Activated T-cell treated with anti-CD3 and anti-CD28 coated beads, Interleukin-2, amount 50 U/mL, for 24 hours (primary cell): ENCODE results near the gene OSER1.
"Not testable (repeated sequence)": the region's sequence is repeated elsewhere in the genome, so short reads cannot be mapped to it uniquely, and the experiment has no call there.

Experiments used
- DNase-seq: peaks from one replicate; pipeline ENCODE4 v3.0.0-alpha.2; 2020
- H3K27ac Mint-ChIP-seq: 2 replicates; pipeline ENCODE4 v1.8.0; 2020; ENCODE audit warnings: mild to moderate bottlenecking, mixed read lengths
- H3K27me3 Mint-ChIP-seq: 2 replicates; pipeline ENCODE4 v1.8.0; 2020; ENCODE audit warnings: mixed read lengths
- H3K36me3 Mint-ChIP-seq: 2 replicates; pipeline ENCODE4 v1.8.0; 2020; ENCODE audit warnings: low read depth, mixed read lengths
- H3K4me1 Mint-ChIP-seq: 2 replicates; pipeline ENCODE4 v1.8.0; 2020; ENCODE audit warnings: low read depth, mixed read lengths
- H3K4me3 Mint-ChIP-seq: 2 replicates; pipeline ENCODE4 v1.8.0; 2020; ENCODE audit warnings: mild to moderate bottlenecking, moderate library complexity, mixed read lengths
- H3K9me3 Mint-ChIP-seq: 2 replicates; pipeline ENCODE4 v1.8.0; 2020; ENCODE audit warnings: mixed read lengths

The OSER1 gene

GRCh38 chr20:44200371-44200770 lies 10.2 kb downstream of the OSER1 start:
- no peaks in the 10 kb centered on the region for H3K27me3 Mint-ChIP-seq
- no peak overlapping the region for H3K27ac Mint-ChIP-seq
- no peak overlapping the region for H3K4me3 Mint-ChIP-seq
- no peak for DNase-seq
- H3K9me3 Mint-ChIP-seq, result no peaks in the 10 kb centered on the region
- H3K4me1 Mint-ChIP-seq, result peaks cover 42% of the 10 kb centered on the region
- H3K36me3 Mint-ChIP-seq, result peaks cover 92% of the 10 kb centered on the region

GRCh38 chr20:44199877-44200276 lies 10.7 kb downstream of the OSER1 start:
- peaks cover 40% of the 10 kb centered on the region for H3K4me1 Mint-ChIP-seq
- no peak for DNase-seq
- no peaks in the 10 kb centered on the region for H3K27me3 Mint-ChIP-seq
- peaks cover 87% of the 10 kb centered on the region for H3K36me3 Mint-ChIP-seq
- no peaks in the 10 kb centered on the region for H3K9me3 Mint-ChIP-seq
- H3K4me3 Mint-ChIP-seq, result no peak overlapping the region
- peak overlapping the region; percentile 58 for H3K27ac Mint-ChIP-seq

- Mint-ChIP-seq H3K27ac (peak overlapping the region; percentile 88), H3K4me1 (peaks cover 32% of the 10 kb centered on the region), H3K4me3 (no peak overlapping the region), H3K36me3 (peaks cover 78% of the 10 kb centered on the region), H3K9me3 (no peaks in the 10 kb centered on the region), H3K27me3 (no peaks in the 10 kb centered on the region)
- no peak for DNase-seq
These were observed 11.7 kb downstream of the OSER1 start for GRCh38 chr20:44198872-44199271.

- no peak overlapping the region for H3K27ac Mint-ChIP-seq
- H3K4me1 Mint-ChIP-seq, result peaks cover 19% of the 10 kb centered on the region
- DNase-seq, result no peak
- H3K27me3 Mint-ChIP-seq, result no peaks in the 10 kb centered on the region
- H3K4me3 Mint-ChIP-seq, result no peak overlapping the region
- peaks cover 54% of the 10 kb centered on the region for H3K36me3 Mint-ChIP-seq
- no peaks in the 10 kb centered on the region for H3K9me3 Mint-ChIP-seq
These were observed 14.3 kb downstream of the OSER1 start for GRCh38 chr20:44196271-44196670.

GRCh38 chr20:44195605-44196004 lies 15.0 kb downstream of the OSER1 start:
- Mint-ChIP-seq H3K27me3 (peaks cover 2% of the 10 kb centered on the region), H3K27ac (peak overlapping the region; percentile 8), H3K36me3 (peaks cover 47% of the 10 kb centered on the region), H3K9me3 (no peaks in the 10 kb centered on the region), H3K4me1 (peaks cover 18% of the 10 kb centered on the region), H3K4me3 (no peak overlapping the region)
- DNase-seq, result no peak

- Mint-ChIP-seq H3K9me3 (no peaks in the 10 kb centered on the region), H3K27ac (no peak overlapping the region), H3K4me1 (peaks cover 1% of the 10 kb centered on the region), H3K27me3 (peaks cover 10% of the 10 kb centered on the region), H3K4me3 (no peak overlapping the region), H3K36me3 (peaks cover 29% of the 10 kb centered on the region)
- DNase-seq, result no peak
These were observed 16.8 kb downstream of the OSER1 start for GRCh38 chr20:44193801-44194200.

- H3K4me1 Mint-ChIP-seq, H3K27ac Mint-ChIP-seq, H3K9me3 Mint-ChIP-seq, H3K4me3 Mint-ChIP-seq, DNase-seq: not testable (repeated sequence)
- H3K27me3 Mint-ChIP-seq, result peaks cover 29% of the 10 kb centered on the region
- peaks cover 12% of the 10 kb centered on the region for H3K36me3 Mint-ChIP-seq
These were observed 18.9 kb downstream of the OSER1 start for GRCh38 chr20:44191640-44192039.

- not testable (repeated sequence) for H3K4me1 Mint-ChIP-seq, H3K27ac Mint-ChIP-seq, H3K9me3 Mint-ChIP-seq, H3K4me3 Mint-ChIP-seq, H3K36me3 Mint-ChIP-seq
- DNase-seq, result peak; percentile 38
- peaks cover 42% of the 10 kb centered on the region for H3K27me3 Mint-ChIP-seq
These were observed 20.2 kb downstream of the OSER1 start for GRCh38 chr20:44190197-44190852.

GRCh38 chr20:44188752-44189151 lies 21.8 kb downstream of the OSER1 start:
- no peaks in the 10 kb centered on the region for H3K36me3 Mint-ChIP-seq
- H3K4me3 Mint-ChIP-seq, result no peak overlapping the region
- no peak overlapping the region for H3K27ac Mint-ChIP-seq
- H3K27me3 Mint-ChIP-seq, result peaks cover 53% of the 10 kb centered on the region
- H3K9me3 Mint-ChIP-seq, result no peaks in the 10 kb centered on the region
- peaks cover 8% of the 10 kb centered on the region for H3K4me1 Mint-ChIP-seq
- DNase-seq, result no peak

- no peaks in the 10 kb centered on the region for H3K36me3 Mint-ChIP-seq
- DNase-seq, result no peak
- no peak overlapping the region for H3K4me3 Mint-ChIP-seq
- H3K9me3 Mint-ChIP-seq, result no peaks in the 10 kb centered on the region
- H3K27ac Mint-ChIP-seq, result no peak overlapping the region
- H3K27me3 Mint-ChIP-seq, result peaks cover 53% of the 10 kb centered on the region
- peaks cover 8% of the 10 kb centered on the region for H3K4me1 Mint-ChIP-seq
These were observed 22.5 kb downstream of the OSER1 start for GRCh38 chr20:44187772-44188709.

GRCh38 chr20:44187054-44187771 lies 23.4 kb downstream of the OSER1 start, which contains the start of gene JPH2:
Gene JPH2, minus strand, starts transcription at chr20:44187188. Its CDS starts 483 bp downstream, at chr20:44186705.
- H3K27ac Mint-ChIP-seq, result no peak within 1 kb of the TSS
- DNase-seq, result no peak
- H3K9me3 Mint-ChIP-seq, result no peaks in the 10 kb centered on the region
- peaks cover 8% of the 10 kb centered on the region for H3K4me1 Mint-ChIP-seq
- H3K27me3 Mint-ChIP-seq, result peaks cover 62% of the 10 kb centered on the region
- peak within 1 kb of the TSS; percentile 8 for H3K4me3 Mint-ChIP-seq
- H3K36me3 Mint-ChIP-seq, result no peaks in the 10 kb centered on the region

GRCh38 chr20:44186674-44187053 lies 23.9 kb downstream of the OSER1 start:
- no peak for DNase-seq
- peaks cover 64% of the 10 kb centered on the region for H3K27me3 Mint-ChIP-seq
- H3K36me3 Mint-ChIP-seq, result no peaks in the 10 kb centered on the region
- H3K9me3 Mint-ChIP-seq, result no peaks in the 10 kb centered on the region
- no peak overlapping the region for H3K4me3 Mint-ChIP-seq
- no peak overlapping the region for H3K27ac Mint-ChIP-seq
- peaks cover 8% of the 10 kb centered on the region for H3K4me1 Mint-ChIP-seq

- no peak overlapping the region for H3K4me3 Mint-ChIP-seq
- peaks cover 64% of the 10 kb centered on the region for H3K27me3 Mint-ChIP-seq
These were observed 24.4 kb downstream of the OSER1 start for GRCh38 chr20:44186201-44186600.

GRCh38 chr20:44185574-44185973 lies 25.0 kb downstream of the OSER1 start:
- Mint-ChIP-seq H3K36me3 (no peaks in the 10 kb centered on the region), H3K27ac (no peak overlapping the region)

More at GRCh38 chr20:44186201-44186600, 24.4 kb downstream of the OSER1 start:
- Mint-ChIP-seq H3K36me3 (no peaks in the 10 kb centered on the region), H3K27ac (no peak overlapping the region), H3K9me3 (no peaks in the 10 kb centered on the region), H3K4me1 (peaks cover 8% of the 10 kb centered on the region)
- no peak for DNase-seq

More at GRCh38 chr20:44185574-44185973, 25.0 kb downstream of the OSER1 start:
- H3K27me3 Mint-ChIP-seq, result peaks cover 67% of the 10 kb centered on the region
- peaks cover 8% of the 10 kb centered on the region for H3K4me1 Mint-ChIP-seq
- H3K9me3 Mint-ChIP-seq, result no peaks in the 10 kb centered on the region
- DNase-seq, result no peak
- no peak overlapping the region for H3K4me3 Mint-ChIP-seq
